ENCODE results near the gene SLC25A42.

The SLC25A42 gene

GRCh38 chr19:19157808-19158207 lies 94.0 kb downstream of the SLC25A42 start:
- no peak overlapping the region for H3K27ac ChIP-seq (ENCODE audit: low read depth, low read length)
- H3K4me2 ChIP-seq (ENCODE audit: low read length): no peak overlapping the region
- H3K23ac ChIP-seq (ENCODE audit: low read length): no peak overlapping the region
- H3K14ac ChIP-seq (ENCODE audit: low read length): no peak overlapping the region
- no peaks in the 10 kb centered on the region for H3K79me2 ChIP-seq (ENCODE audit: control insufficient read depth, insufficient read depth, low read length, poor library complexity)
- no peak overlapping the region for H3K9ac ChIP-seq (ENCODE audit: low read length)
- H2AK5ac ChIP-seq (ENCODE audit: low read length): no peak overlapping the region
- no peak overlapping the region for H2AFZ ChIP-seq (ENCODE audit: insufficient read depth, low read length, poor library complexity)
- H4K12ac ChIP-seq (ENCODE audit: low read depth, low read length): no peak overlapping the region
- no peak overlapping the region for H2BK120ac ChIP-seq (ENCODE audit: insufficient read depth, low read length, poor library complexity)
- no peak overlapping the region for H3K4ac ChIP-seq (ENCODE audit: low read depth, low read length)
- no peak overlapping the region for H2BK12ac ChIP-seq (ENCODE audit: low read length)
- no peak overlapping the region for H2BK5ac ChIP-seq (ENCODE audit: low read depth, low read length, poor library complexity)
- no peaks in the 10 kb centered on the region for H3K27me3 ChIP-seq (ENCODE audit: insufficient read depth, low read length)
- no peaks in the 10 kb centered on the region for H3K9me3 ChIP-seq (ENCODE audit: insufficient read depth, low read depth, low read length)
- H4K8ac ChIP-seq (ENCODE audit: low read depth, low read length): no peak overlapping the region
- no peak overlapping the region for H3K18ac ChIP-seq (ENCODE audit: low read length)
- no peaks in the 10 kb centered on the region for H3K79me1 ChIP-seq (ENCODE audit: low read length)
- H3K4me3 ChIP-seq (ENCODE audit: low read depth, low read length): no peak overlapping the region
- no peak for DNase-seq
- no peak overlapping the region for H4K91ac ChIP-seq (ENCODE audit: low read depth, low read length)
- no CpG with 5 or more reads among the region's 6 CpGs for WGBS (ENCODE audit: extremely low coverage, insufficient coverage, insufficient read length)
- no peaks in the 10 kb centered on the region for H3K4me1 ChIP-seq (ENCODE audit: control insufficient read depth in 1 of 2, insufficient read depth in 2 of 2, low read length in 2 of 2)
- H3K36me3 ChIP-seq (ENCODE audit: control insufficient read depth in 1 of 2, insufficient read depth in 2 of 2, low read length in 2 of 2): no peaks in the 10 kb centered on the region

DNA sequence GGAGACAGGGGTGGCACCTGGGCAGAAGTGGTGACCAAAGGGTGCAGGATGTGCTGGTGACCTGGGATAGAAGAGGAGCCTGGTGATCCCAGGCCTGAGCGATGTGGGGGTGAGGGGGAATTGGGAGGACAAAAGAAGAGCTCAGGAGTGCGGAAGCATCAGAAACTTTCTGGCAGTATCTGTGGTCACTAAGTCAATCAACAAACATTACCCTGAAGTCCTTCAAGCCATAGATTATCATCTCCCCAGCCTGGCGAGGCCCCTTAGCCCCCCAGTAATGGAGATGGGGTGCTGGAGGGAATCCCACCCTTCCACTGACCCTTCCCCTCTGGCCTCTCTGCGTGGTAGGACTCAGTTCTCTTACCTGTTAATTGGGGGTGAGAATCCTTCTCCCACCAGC lies 95.7 kb downstream of the SLC25A42 start:
- no peaks in the 10 kb centered on the region for H3K79me1 ChIP-seq (ENCODE audit: low read length)
- H2AK5ac ChIP-seq (ENCODE audit: low read length): no peak overlapping the region
- H3K4ac ChIP-seq (ENCODE audit: low read depth, low read length): no peak overlapping the region
- no peak overlapping the region for H3K27ac ChIP-seq (ENCODE audit: low read depth, low read length)
- H4K91ac ChIP-seq (ENCODE audit: low read depth, low read length): no peak overlapping the region
- H3K36me3 ChIP-seq (ENCODE audit: control insufficient read depth in 1 of 2, insufficient read depth in 2 of 2, low read length in 2 of 2): no peaks in the 10 kb centered on the region
- H2BK5ac ChIP-seq (ENCODE audit: low read depth, low read length, poor library complexity): no peak overlapping the region
- WGBS (ENCODE audit: extremely low coverage, insufficient coverage, insufficient read length): no CpG with 5 or more reads among the region's 4 CpGs
- H3K4me2 ChIP-seq (ENCODE audit: low read length): no peak overlapping the region
- no peak overlapping the region for H3K4me3 ChIP-seq (ENCODE audit: low read depth, low read length)
- no peaks in the 10 kb centered on the region for H3K79me2 ChIP-seq (ENCODE audit: control insufficient read depth, insufficient read depth, low read length, poor library complexity)
- H3K27me3 ChIP-seq (ENCODE audit: insufficient read depth, low read length): no peaks in the 10 kb centered on the region
- H4K12ac ChIP-seq (ENCODE audit: low read depth, low read length): no peak overlapping the region
- H4K8ac ChIP-seq (ENCODE audit: low read depth, low read length): no peak overlapping the region
- no peak overlapping the region for H3K9ac ChIP-seq (ENCODE audit: low read length)
- no peak overlapping the region for H2AFZ ChIP-seq (ENCODE audit: insufficient read depth, low read length, poor library complexity)
- no peaks in the 10 kb centered on the region for H3K9me3 ChIP-seq (ENCODE audit: insufficient read depth, low read depth, low read length)
- H3K18ac ChIP-seq (ENCODE audit: low read length): no peak overlapping the region
- H3K14ac ChIP-seq (ENCODE audit: low read length): no peak overlapping the region
- no peak for DNase-seq
- H3K23ac ChIP-seq (ENCODE audit: low read length): no peak overlapping the region
- H2BK12ac ChIP-seq (ENCODE audit: low read length): no peak overlapping the region
- no peaks in the 10 kb centered on the region for H3K4me1 ChIP-seq (ENCODE audit: control insufficient read depth in 1 of 2, insufficient read depth in 2 of 2, low read length in 2 of 2)
- H2BK120ac ChIP-seq (ENCODE audit: insufficient read depth, low read length, poor library complexity): no peak overlapping the region

- Histone ChIP-seq H3K27me3 (ENCODE audit: insufficient read depth, low read length) (no peaks in the 10 kb centered on the region), H3K36me3 (ENCODE audit: control insufficient read depth in 1 of 2, insufficient read depth in 2 of 2, low read length in 2 of 2) (no peaks in the 10 kb centered on the region), H3K4me2 (ENCODE audit: low read length) (no peak overlapping the region), H2AFZ (ENCODE audit: insufficient read depth, low read length, poor library complexity) (no peak overlapping the region), H3K27ac (ENCODE audit: low read depth, low read length) (no peak overlapping the region), H3K79me2 (ENCODE audit: control insufficient read depth, insufficient read depth, low read length, poor library complexity) (no peaks in the 10 kb centered on the region), H2BK120ac (ENCODE audit: insufficient read depth, low read length, poor library complexity) (no peak overlapping the region), H2BK12ac (ENCODE audit: low read length) (no peak overlapping the region), H3K79me1 (ENCODE audit: low read length) (no peaks in the 10 kb centered on the region), H3K18ac (ENCODE audit: low read length) (no peak overlapping the region), H4K8ac (ENCODE audit: low read depth, low read length) (no peak overlapping the region), H3K4me3 (ENCODE audit: low read depth, low read length) (no peak overlapping the region), H2BK5ac (ENCODE audit: low read depth, low read length, poor library complexity) (no peak overlapping the region), H3K14ac (ENCODE audit: low read length) (no peak overlapping the region), H4K91ac (ENCODE audit: low read depth, low read length) (no peak overlapping the region), H3K4me1 (ENCODE audit: control insufficient read depth in 1 of 2, insufficient read depth in 2 of 2, low read length in 2 of 2) (no peaks in the 10 kb centered on the region), H3K23ac (ENCODE audit: low read length) (no peak overlapping the region), H4K12ac (ENCODE audit: low read depth, low read length) (no peak overlapping the region), H2AK5ac (ENCODE audit: low read length) (no peak overlapping the region), H3K9ac (ENCODE audit: low read length) (no peak overlapping the region), H3K9me3 (ENCODE audit: insufficient read depth, low read depth, low read length) (no peaks in the 10 kb centered on the region), H3K4ac (ENCODE audit: low read depth, low read length) (no peak overlapping the region)
- WGBS (ENCODE audit: extremely low coverage, insufficient coverage, insufficient read length): no CpG with 5 or more reads among the region's 26 CpGs
- no peak for DNase-seq
Observed at GRCh38 chr19:19160461-19161035, 96.8 kb downstream of the SLC25A42 start.

- no peak for DNase-seq
- Histone ChIP-seq H2BK12ac (ENCODE audit: low read length) (no peak overlapping the region), H3K9ac (ENCODE audit: low read length) (no peak overlapping the region), H2AK5ac (ENCODE audit: low read length) (no peak overlapping the region), H3K9me3 (ENCODE audit: insufficient read depth, low read depth, low read length) (no peaks in the 10 kb centered on the region), H3K27ac (ENCODE audit: low read depth, low read length) (no peak overlapping the region), H3K14ac (ENCODE audit: low read length) (no peak overlapping the region), H3K4me3 (ENCODE audit: low read depth, low read length) (no peak overlapping the region), H3K79me2 (ENCODE audit: control insufficient read depth, insufficient read depth, low read length, poor library complexity) (no peaks in the 10 kb centered on the region), H3K36me3 (ENCODE audit: control insufficient read depth in 1 of 2, insufficient read depth in 2 of 2, low read length in 2 of 2) (no peaks in the 10 kb centered on the region), H3K27me3 (ENCODE audit: insufficient read depth, low read length) (no peaks in the 10 kb centered on the region), H4K12ac (ENCODE audit: low read depth, low read length) (no peak overlapping the region), H3K4ac (ENCODE audit: low read depth, low read length) (no peak overlapping the region), H3K4me2 (ENCODE audit: low read length) (no peak overlapping the region), H2BK120ac (ENCODE audit: insufficient read depth, low read length, poor library complexity) (no peak overlapping the region), H4K91ac (ENCODE audit: low read depth, low read length) (no peak overlapping the region), H3K18ac (ENCODE audit: low read length) (no peak overlapping the region), H2BK5ac (ENCODE audit: low read depth, low read length, poor library complexity) (no peak overlapping the region), H4K8ac (ENCODE audit: low read depth, low read length) (no peak overlapping the region), H3K79me1 (ENCODE audit: low read length) (no peaks in the 10 kb centered on the region), H2AFZ (ENCODE audit: insufficient read depth, low read length, poor library complexity) (no peak overlapping the region), H3K23ac (ENCODE audit: low read length) (no peak overlapping the region), H3K4me1 (ENCODE audit: control insufficient read depth in 1 of 2, insufficient read depth in 2 of 2, low read length in 2 of 2) (no peaks in the 10 kb centered on the region)
- no CpG with 5 or more reads among the region's 7 CpGs for WGBS (ENCODE audit: extremely low coverage, insufficient coverage, insufficient read length)
Observed at GRCh38 chr19:19162495-19162894, 98.7 kb downstream of the SLC25A42 start.

All from trophoblast cell (in vitro differentiated cells and primary cell).